ELR (cell line): ENCODE measurements around the gene ADORA2A.
A peak's percentile ranks its signal among the peaks of the same experiment; 100 is the strongest.

Source experiments
- DNase-seq: peaks from one replicate; pipeline ENCODE4 v3.0.0-alpha.2; 2015; ENCODE audit warnings: low read depth

The ADORA2A gene

GRCh38 chr22:24433001-24433827, 5.8 kb downstream of the ADORA2A start:
- no peak for DNase-seq

- peak; percentile 95 for DNase-seq
These were observed 6.5 kb downstream of the ADORA2A start for GRCh38 chr22:24433828-24434470.

GRCh38 chr22:24434471-24435322, 7.3 kb downstream of the ADORA2A start:
- DNase-seq, result no peak

GRCh38 chr22:24435323-24435645, 7.9 kb downstream of the ADORA2A start:
- DNase-seq, result no peak

GRCh38 chr22:24435861-24436371, 8.5 kb downstream of the ADORA2A start:
- peak; percentile 96 for DNase-seq

- no peak for DNase-seq
These were observed 9.2 kb downstream of the ADORA2A start for GRCh38 chr22:24436553-24436952.

GRCh38 chr22:24437091-24437490, 9.7 kb downstream of the ADORA2A start:
- DNase-seq, result no peak

- DNase-seq, result peak; percentile 83
These were observed 10.4 kb downstream of the ADORA2A start for GRCh38 chr22:24437741-24438328.

GRCh38 chr22:24440270-24440717, 12.9 kb downstream of the ADORA2A start:
- DNase-seq, result peak; percentile 57

- DNase-seq, result no peak
These were observed 13.5 kb downstream of the ADORA2A start for GRCh38 chr22:24440718-24441405.

GRCh38 chr22:24441406-24442351, 14.3 kb downstream of the ADORA2A start:
- no peak for DNase-seq

GRCh38 chr22:24442352-24442744, 14.9 kb downstream of the ADORA2A start:
- DNase-seq, result no peak

GRCh38 chr22:24443668-24444067, 16.3 kb downstream of the ADORA2A start:
- DNase-seq, result no peak

GRCh38 chr22:24444251-24444650, 16.9 kb downstream of the ADORA2A start:
- DNase-seq, result no peak

- no peak for DNase-seq
These were observed 17.5 kb downstream of the ADORA2A start for GRCh38 chr22:24444729-24445466.

- DNase-seq, result no peak
These were observed 18.3 kb downstream of the ADORA2A start for GRCh38 chr22:24445481-24446259.

- DNase-seq, result no peak
These were observed 18.8 kb downstream of the ADORA2A start for GRCh38 chr22:24446260-24446611.

GRCh38 chr22:24450610-24451009, 23.2 kb downstream of the ADORA2A start:
- no peak for DNase-seq

GRCh38 chr22:24451162-24451561, 23.8 kb downstream of the ADORA2A start:
- no peak for DNase-seq
